ENCODE data around the gene FRAT1.

Gene FRAT1

GRCh38 chr10:97365761-97366351 is 46.8 kb downstream of the FRAT1 start:
- DNase-seq (ENCODE audit: low read depth): no peak

GRCh38 chr10:97366572-97366971 is 47.5 kb downstream of the FRAT1 start:
- DNase-seq (ENCODE audit: low read depth): no peak

GRCh38 chr10:97367126-97367649 is 48.1 kb downstream of the FRAT1 start:
- no peak for DNase-seq (ENCODE audit: low read depth)
